Type B pancreatic cell (in vitro differentiated cells): ENCODE data around the gene SIK3. TPM values are rescaled to one million over a fixed set of nuclear protein-coding genes. Genes with fewer than 3 reads are reported as not detected.

Experiments used
- DNase-seq: peaks from one replicate; pipeline ENCODE4 v3.0.0; 2021; ENCODE audit warnings: mixed read lengths; ENCODE audit not compliant: unreplicated experiment; ENCODE audit errors: extremely low spot score
- H3K27ac Mint-ChIP-seq: 2 replicates; pipeline ENCODE4 v1.8.0; 2021; ENCODE audit warnings: mild to moderate bottlenecking, mixed read lengths
- H3K27me3 Mint-ChIP-seq: 2 replicates; pipeline ENCODE4 v1.8.0; 2021; ENCODE audit warnings: mixed read lengths
- H3K36me3 Mint-ChIP-seq: 2 replicates; pipeline ENCODE4 v1.8.0; 2021; ENCODE audit warnings: mixed read lengths
- H3K4me1 Mint-ChIP-seq: one replicate; pipeline ENCODE4 v1.8.0; 2021; ENCODE audit warnings: mixed read lengths; ENCODE audit not compliant: unreplicated experiment
- H3K4me3 Mint-ChIP-seq: 2 replicates; pipeline ENCODE4 v1.8.0; 2021; ENCODE audit warnings: mild to moderate bottlenecking, mixed read lengths
- H3K9me3 Mint-ChIP-seq: 2 replicates; pipeline ENCODE4 v1.8.0; 2021; ENCODE audit warnings: mixed read lengths
- CTCF ChIP-seq: fragments of 200-600 bp; sonication (generic); conservative IDR thresholded peaks from 2 replicates; pipeline ENCODE4 v1.5.0; 2021; ENCODE audit warnings: antibody characterized with exemption, mild to moderate bottlenecking
- total RNA-seq: library from RNA; stranded (reverse); gene quantifications from 2 replicates; pipeline ENCODE4 v1.2.1, GENCODE V29; 2021; ENCODE audit warnings: low replicate concordance

Gene SIK3
- total RNA-seq, 1 donor from 2014 or later, result 39.9 TPM

- TF ChIP-seq CTCF, result no peak
- no peak for DNase-seq
- Mint-ChIP-seq H3K36me3 (no peaks in the 10 kb centered on the region), H3K4me3 (no peak overlapping the region), H3K9me3 (no peaks in the 10 kb centered on the region), H3K27me3 (no peaks in the 10 kb centered on the region), H3K27ac (no peak overlapping the region), H3K4me1 (peaks cover 12% of the 10 kb centered on the region)
Observed at GRCh38 chr11:116885951-116886655, 212.1 kb downstream of the SIK3 start.

DNA sequence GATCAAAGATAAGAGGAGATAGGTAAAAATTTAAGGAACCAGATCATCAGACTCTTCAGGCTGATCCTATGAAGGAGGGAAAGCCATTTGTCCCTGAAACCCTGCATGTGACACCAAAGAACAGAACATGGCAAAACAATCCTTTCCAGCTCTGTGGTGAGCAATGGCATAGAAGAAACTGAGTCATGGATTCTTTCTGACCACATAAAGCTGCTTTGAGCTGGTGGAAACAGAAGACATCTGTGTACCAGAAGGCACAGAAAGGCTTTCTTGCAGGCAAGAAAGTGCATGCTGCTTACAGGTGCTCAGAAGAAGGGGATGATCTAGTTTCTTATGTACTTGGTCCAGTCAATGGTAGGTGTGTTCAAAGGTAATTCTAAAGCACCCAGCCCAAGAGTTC is 215.8 kb downstream of the SIK3 start:
- Mint-ChIP-seq H3K4me3 (no peak overlapping the region), H3K4me1 (peaks cover 14% of the 10 kb centered on the region), H3K27ac (peak overlapping the region; percentile 13), H3K27me3 (no peaks in the 10 kb centered on the region), H3K36me3 (peaks cover 4% of the 10 kb centered on the region), H3K9me3 (no peaks in the 10 kb centered on the region)
- DNase-seq, result no peak
- TF ChIP-seq CTCF, result no peak

DNA sequence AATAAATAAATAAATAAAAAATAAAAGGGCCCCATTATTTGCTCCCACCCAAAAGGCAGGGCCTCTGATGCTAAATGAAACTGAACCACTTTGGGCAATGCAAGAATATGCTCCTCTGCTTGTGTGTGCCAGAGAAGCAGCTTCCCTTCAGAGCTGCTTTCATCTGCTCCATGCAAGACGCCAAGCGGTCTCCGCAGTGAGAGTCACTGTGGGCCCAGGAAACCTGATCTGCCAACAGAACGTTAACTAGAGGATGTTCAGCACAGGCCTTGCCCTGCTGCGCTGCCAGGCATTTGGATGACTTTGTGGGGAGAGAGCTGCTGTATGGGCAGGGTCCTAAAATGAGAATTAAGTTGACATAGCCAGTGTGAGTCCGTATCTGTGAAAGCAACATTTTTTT is 217.1 kb downstream of the SIK3 start:
- Mint-ChIP-seq H3K27me3 (no peaks in the 10 kb centered on the region), H3K27ac (no peak overlapping the region)
- no peak for TF ChIP-seq CTCF

GRCh38 chr11:116879800-116880625 is 218.2 kb downstream of the SIK3 start:
- H3K4me1 Mint-ChIP-seq, result peaks cover 14% of the 10 kb centered on the region
- H3K9me3 Mint-ChIP-seq, result no peaks in the 10 kb centered on the region
- no peaks in the 10 kb centered on the region for H3K27me3 Mint-ChIP-seq
- no peak for DNase-seq
- H3K27ac Mint-ChIP-seq, result no peak overlapping the region
- no peak overlapping the region for H3K4me3 Mint-ChIP-seq
- TF ChIP-seq CTCF, result peak; percentile 86
- H3K36me3 Mint-ChIP-seq, result peaks cover 12% of the 10 kb centered on the region

More for the DNA sequence above, 217.1 kb downstream of the SIK3 start:
- Mint-ChIP-seq H3K4me3 (no peak overlapping the region), H3K36me3 (peaks cover 4% of the 10 kb centered on the region), H3K4me1 (peaks cover 14% of the 10 kb centered on the region), H3K9me3 (no peaks in the 10 kb centered on the region)
- DNase-seq, result no peak

DNA sequence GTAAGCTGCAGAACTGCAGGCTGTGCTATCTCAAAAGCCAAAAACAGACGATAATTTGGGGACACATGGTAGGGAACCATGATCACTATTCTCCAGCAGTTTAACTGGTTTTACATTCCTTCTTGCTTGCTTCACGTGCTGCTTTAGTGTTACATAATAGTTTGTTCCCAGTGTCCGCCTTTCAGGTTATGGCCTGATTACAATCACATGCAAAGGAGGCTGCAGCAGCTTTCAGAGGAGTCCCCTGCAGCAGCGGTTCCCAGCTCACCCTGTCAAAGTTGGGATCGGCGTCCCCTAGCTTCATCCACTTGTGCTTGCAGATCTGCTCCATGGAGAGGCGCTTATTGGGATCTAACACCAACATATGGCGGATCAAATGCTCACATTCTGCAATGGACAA is 221.6 kb downstream of the SIK3 start:
- Mint-ChIP-seq H3K27ac (no peak overlapping the region), H3K9me3 (no peaks in the 10 kb centered on the region), H3K36me3 (peaks cover 28% of the 10 kb centered on the region), H3K27me3 (no peaks in the 10 kb centered on the region), H3K4me1 (peaks cover 14% of the 10 kb centered on the region), H3K4me3 (no peak overlapping the region)
- DNase-seq, result no peak
- TF ChIP-seq CTCF, result no peak
